Fibroblast of skin of back (primary cell): Measurements from ENCODE around the gene FTSJ1.

Source experiments
- DNase-seq: peaks from one replicate; pipeline ENCODE4 v3.0.0-alpha.2; 2013

FTSJ1 gene

GRCh38 chrX:48470833-48471118, 5.2 kb upstream of the FTSJ1 start:
- DNase-seq: no peak

GRCh38 chrX:48471504-48471903, 4.5 kb upstream of the FTSJ1 start:
- no peak for DNase-seq

GRCh38 chrX:48472225-48472624, 3.8 kb upstream of the FTSJ1 start:
- DNase-seq: no peak

GRCh38 chrX:48472851-48473703, 2.9 kb upstream of the FTSJ1 start:
- DNase-seq: peak; percentile 46

DNA sequence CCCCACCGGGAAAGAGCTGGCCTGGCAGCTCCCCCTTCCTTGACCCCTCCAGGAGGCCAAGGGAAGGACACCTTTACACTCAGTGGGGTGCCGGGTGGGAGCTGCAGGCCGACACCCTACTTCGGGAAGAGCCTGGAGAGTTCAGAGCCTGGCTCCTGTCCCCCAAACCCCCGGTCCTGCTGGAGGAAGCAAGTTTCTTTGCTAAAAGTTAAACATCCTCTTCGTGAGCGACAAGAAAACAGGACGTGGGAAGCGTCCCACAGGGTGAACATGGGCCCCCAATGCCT, 2.4 kb upstream of the FTSJ1 start:
- DNase-seq: no peak

GRCh38 chrX:48474127-48474526, 1.9 kb upstream of the FTSJ1 start:
- peak; percentile 49 for DNase-seq

- no peak for DNase-seq
Observed at GRCh38 chrX:48474581-48474980, 1.4 kb upstream of the FTSJ1 start.

GRCh38 chrX:48475296-48475695, 703 bp upstream of the FTSJ1 start:
- DNase-seq: no peak

DNA sequence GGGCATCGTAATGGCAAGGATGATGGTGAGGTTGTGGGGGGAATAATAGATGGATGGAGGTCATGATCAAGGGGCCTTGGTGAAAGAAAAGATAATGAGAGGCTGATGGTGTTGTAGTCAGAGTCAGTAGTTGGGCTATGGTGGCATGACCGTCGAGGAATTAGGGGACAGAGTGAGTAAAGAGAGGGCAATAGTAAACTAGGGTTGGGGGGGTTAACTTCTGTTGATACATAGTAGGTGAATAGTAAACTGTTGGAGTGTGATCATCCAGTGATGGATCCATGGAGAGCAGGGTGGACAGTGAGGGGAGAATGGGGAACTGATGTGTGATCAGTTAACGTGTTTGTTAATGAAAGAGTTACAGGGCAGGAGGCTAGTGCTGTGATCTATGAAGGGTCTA, 920 bp downstream of the FTSJ1 start:
- DNase-seq: no peak

DNA sequence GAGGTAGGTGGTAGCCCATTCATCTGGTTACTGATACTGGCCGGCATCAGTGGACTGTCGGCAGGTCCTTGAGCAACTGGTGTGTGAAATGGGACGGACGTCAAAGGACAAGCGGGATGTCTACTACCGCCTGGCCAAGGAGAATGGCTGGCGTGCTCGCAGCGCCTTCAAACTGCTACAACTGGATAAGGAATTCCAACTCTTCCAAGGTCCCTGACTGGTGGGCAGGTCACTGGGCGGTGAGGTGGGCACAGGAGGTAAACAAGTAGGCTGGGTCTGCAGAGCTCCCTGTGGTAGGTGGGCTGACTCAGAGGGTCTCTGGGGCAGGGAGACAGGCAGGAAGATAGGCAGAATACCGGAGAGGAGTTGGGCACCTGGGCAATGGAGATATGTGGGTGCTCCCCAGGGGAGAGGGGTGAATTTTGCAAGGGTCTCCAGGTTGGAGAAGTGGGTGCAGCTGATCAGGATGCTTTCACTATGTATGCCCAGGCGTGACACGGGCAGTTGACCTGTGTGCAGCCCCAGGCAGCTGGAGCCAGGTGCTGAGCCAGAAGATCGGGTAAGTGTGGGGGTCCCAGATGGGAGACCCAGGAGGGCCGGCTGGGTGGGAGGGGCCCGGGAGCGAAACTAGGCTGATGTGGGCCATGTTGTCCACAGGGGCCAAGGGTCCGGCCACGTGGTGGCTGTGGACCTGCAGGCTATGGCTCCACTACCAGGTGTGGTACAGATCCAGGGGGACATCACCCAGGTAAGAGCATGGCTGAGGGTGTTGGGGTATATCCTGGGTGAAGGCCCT, 2.2 kb downstream of the FTSJ1 start:
- DNase-seq: no peak

- no peak for DNase-seq
Observed at GRCh38 chrX:48478806-48479205, 2.8 kb downstream of the FTSJ1 start.

DNA sequence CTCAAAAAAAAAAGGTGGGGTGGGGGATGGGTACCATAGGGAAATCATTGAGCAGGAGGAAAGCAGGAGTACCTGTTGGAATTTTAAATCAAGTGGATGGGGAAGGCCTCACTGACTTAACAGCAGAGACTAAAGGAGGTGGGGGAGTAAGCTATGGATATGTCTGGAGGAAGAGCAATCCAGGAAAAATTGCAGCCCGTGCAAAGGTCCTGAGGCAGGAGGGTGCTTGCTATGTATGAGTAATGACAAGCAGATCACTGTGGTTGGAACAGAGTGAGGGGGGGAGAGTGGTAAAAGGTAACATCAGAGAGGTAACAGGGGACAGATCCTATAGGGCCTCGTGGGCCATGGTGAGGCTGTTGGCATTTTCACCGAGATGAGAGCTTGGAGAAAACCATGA, 4.1 kb downstream of the FTSJ1 start:
- DNase-seq: no peak

GRCh38 chrX:48480583-48480982, 4.6 kb downstream of the FTSJ1 start:
- DNase-seq: no peak

DNA sequence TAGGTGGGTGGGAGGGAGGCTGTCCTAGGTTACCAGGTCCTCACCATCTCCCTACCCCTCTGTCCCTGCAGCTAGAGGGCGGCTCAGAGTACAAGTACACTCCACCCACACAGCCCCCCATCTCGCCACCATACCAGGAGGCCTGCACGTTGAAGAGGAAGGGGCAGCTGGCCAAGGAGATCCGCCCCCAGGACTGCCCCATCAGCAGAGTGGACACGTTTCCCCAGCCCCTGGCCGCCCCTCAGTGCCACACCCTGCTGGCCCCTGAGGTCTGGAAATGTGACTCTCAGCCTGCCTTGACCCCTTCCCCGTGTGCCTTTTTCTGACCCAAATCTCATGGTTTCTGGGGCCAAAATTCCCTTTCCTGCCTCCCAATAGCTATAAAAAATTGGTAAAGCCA, 6.5 kb downstream of the FTSJ1 start:
- DNase-seq: no peak

DNA sequence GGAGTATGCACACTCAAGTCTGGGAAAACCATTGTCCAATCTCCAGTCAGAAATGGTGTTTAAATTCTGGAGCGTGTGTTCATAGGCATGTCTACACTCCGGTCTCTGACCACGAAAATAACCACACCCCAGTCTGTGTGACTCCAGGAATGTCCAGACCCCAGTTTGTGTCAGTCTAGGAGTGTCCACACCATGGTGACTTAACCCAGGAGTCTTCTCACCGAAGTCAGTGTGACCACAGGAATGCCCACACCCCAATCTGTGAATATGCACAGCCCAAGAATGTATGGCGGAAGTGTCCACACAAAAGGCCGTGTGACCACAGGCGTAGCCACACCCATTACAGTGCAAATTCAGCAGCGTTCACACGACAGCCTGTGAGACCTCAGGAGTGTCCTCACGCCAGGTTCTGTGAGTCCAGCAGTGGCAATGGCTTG, 11.4 kb downstream of the FTSJ1 start:
- peak; percentile 98 for DNase-seq

DNA sequence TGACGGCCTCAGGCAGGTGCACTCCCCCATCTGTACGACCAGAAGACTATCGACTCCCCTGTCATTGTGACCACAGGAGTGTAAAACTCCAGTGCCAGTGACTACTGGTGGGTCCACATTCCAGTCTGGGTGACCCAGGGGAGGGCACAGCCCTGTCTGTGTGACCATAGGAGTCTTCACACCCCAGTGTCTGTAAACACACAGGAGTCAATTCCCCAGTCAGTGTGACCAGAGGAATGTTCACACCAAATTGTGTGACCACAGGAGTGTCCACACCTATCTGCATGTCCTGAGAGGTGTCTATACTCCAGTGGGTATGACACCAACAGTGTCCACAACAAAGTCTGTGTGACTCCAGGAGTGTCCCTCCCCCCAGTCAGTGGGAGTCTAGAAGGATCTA, 12.0 kb downstream of the FTSJ1 start:
- no peak for DNase-seq

- no peak for DNase-seq
Observed at GRCh38 chrX:48489296-48489695, 13.3 kb downstream of the FTSJ1 start.

DNA sequence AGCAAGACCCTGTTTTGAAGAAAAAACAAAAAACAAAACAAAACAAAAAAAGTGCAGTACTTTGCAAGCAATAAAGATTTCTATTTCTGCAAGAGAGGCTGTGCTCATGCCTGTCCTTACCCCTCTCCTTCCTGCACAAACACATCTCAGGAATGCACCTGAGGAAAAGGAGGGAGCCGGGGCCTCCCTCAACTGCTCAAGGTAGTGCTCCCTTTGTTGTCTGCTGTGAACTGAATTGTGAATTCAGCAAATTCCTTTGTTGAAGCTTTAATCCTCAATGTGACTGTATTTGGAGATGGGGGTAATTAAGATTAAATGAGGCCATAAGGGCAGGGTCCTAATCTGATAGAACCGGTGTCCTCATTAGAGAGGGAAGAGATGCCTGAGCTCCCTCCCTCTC, 13.9 kb downstream of the FTSJ1 start:
- DNase-seq: no peak

DNA sequence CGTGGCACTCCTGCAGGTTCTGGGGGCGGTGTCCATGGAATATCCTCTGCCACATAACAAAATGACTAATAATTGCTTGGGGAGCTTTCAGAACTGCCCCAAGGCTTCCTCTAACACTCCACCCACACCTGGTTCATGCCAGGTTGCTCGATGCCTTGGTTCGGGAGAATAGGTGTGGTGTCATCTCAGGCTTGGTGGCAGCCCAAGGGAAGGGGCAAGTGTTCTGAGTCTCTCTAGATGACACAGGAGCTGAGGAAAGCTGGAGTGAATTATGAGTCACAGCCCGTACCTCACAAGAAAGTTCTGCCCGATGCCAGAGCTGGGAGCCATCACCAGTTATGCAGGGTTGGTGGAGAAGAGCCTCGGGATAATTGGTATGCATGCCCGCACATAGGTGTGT, 14.7 kb downstream of the FTSJ1 start:
- peak; percentile 45 for DNase-seq

- no peak for DNase-seq
Observed at GRCh38 chrX:48491809-48492208, 15.8 kb downstream of the FTSJ1 start.

- DNase-seq: peak; percentile 79
Observed at GRCh38 chrX:48492293-48492910, 16.4 kb downstream of the FTSJ1 start.

GRCh38 chrX:48493890-48494364, 17.9 kb downstream of the FTSJ1 start:
- peak; percentile 62 for DNase-seq

DNA sequence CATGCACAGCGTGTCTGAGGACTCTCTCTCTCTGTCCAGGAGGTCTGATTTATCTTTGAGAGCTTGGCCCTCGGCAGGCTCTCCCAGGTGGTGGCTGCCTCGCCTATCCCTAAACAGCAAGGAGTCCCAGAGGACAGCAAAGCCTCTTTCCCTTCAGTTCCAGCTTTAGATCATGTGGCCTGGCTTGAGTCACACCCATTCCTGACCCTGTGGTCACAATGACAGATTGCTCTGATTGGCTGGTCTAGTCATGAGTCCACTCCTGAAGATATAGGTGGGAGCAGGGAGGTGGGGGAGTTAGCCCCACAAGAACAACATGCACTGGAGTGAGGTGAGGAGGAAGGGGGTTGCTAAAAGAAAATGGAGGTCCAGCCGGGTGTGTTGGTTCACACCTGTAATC, 20.7 kb downstream of the FTSJ1 start:
- peak; percentile 34 for DNase-seq

- no peak for DNase-seq
Observed at GRCh38 chrX:48497871-48498270, 21.9 kb downstream of the FTSJ1 start.
